Trophoblast cell (in vitro differentiated cells and primary cell): ENCODE data around the gene ARID3A.

Experiments
- DNase-seq, 2 donors: peaks; one replicate each; pipeline ENCODE4 v3.0.0-alpha.2; 2016
- H2AFZ ChIP-seq: 2 replicates; pipeline ENCODE4 v1.6.1; 2013; ENCODE audit warnings: low read length, moderate library complexity, mild to moderate bottlenecking; ENCODE audit not compliant: insufficient read depth, poor library complexity
- H2AK5ac ChIP-seq: 2 replicates; pipeline ENCODE4 v1.6.1; 2013; ENCODE audit warnings: mild to moderate bottlenecking, low read length
- H2BK120ac ChIP-seq: 2 replicates; pipeline ENCODE4 v1.6.1; 2013; ENCODE audit warnings: low read length, mild to moderate bottlenecking, moderate library complexity; ENCODE audit not compliant: insufficient read depth, poor library complexity
- H2BK12ac ChIP-seq: 2 replicates; pipeline ENCODE4 v1.6.1; 2013; ENCODE audit warnings: mild to moderate bottlenecking, low read length, moderate library complexity
- H2BK5ac ChIP-seq: 2 replicates; pipeline ENCODE4 v1.6.1; 2013; ENCODE audit warnings: low read length, low read depth, moderate library complexity, mild to moderate bottlenecking; ENCODE audit not compliant: poor library complexity
- H3K14ac ChIP-seq: 2 replicates; pipeline ENCODE4 v1.6.1; 2013; ENCODE audit warnings: mild to moderate bottlenecking, low read length
- H3K18ac ChIP-seq: 2 replicates; pipeline ENCODE4 v1.6.1; 2013; ENCODE audit warnings: mild to moderate bottlenecking, low read length
- H3K23ac ChIP-seq: 2 replicates; pipeline ENCODE4 v1.6.1; 2013; ENCODE audit warnings: low read length
- H3K27ac ChIP-seq: 2 replicates; pipeline ENCODE4 v1.5.1; 2013; ENCODE audit warnings: low read depth, mild to moderate bottlenecking, inconsistent platforms, low read length, moderate library complexity
- H3K27me3 ChIP-seq: 2 replicates; pipeline ENCODE4 v1.6.1; 2013; ENCODE audit warnings: inconsistent platforms, mild to moderate bottlenecking, low read length, moderate library complexity; ENCODE audit not compliant: insufficient read depth
- H3K36me3 ChIP-seq, 2 experiments: 1 replicate in 1 of 2; 2 replicates in 1 of 2; pipeline ENCODE4 v1.6.1; 2013; ENCODE audit warnings: low read length in 2 of 2, mild to moderate bottlenecking in 2 of 2, moderate library complexity in 1 of 2; ENCODE audit not compliant: insufficient read depth in 2 of 2, control insufficient read depth in 1 of 2
- H3K4ac ChIP-seq: 2 replicates; pipeline ENCODE4 v1.6.1; 2013; ENCODE audit warnings: low read depth, mild to moderate bottlenecking, low read length, moderate library complexity
- H3K4me1 ChIP-seq, 2 experiments: 1 replicate in 1 of 2; 2 replicates in 1 of 2; pipeline ENCODE4 v1.6.1; 2013; ENCODE audit warnings: low read length in 2 of 2, mild to moderate bottlenecking in 2 of 2, moderate library complexity in 1 of 2; ENCODE audit not compliant: insufficient read depth in 2 of 2, control insufficient read depth in 1 of 2
- H3K4me2 ChIP-seq: 2 replicates; pipeline ENCODE4 v1.6.1; 2013; ENCODE audit warnings: inconsistent platforms, mild to moderate bottlenecking, low read length, moderate library complexity
- H3K4me3 ChIP-seq: 2 replicates; pipeline ENCODE4 v1.5.1; 2013; ENCODE audit warnings: mild to moderate bottlenecking, low read depth, low read length, inconsistent platforms
- H3K79me1 ChIP-seq: one replicate; pipeline ENCODE4 v1.6.1; 2013; ENCODE audit warnings: low read length
- H3K79me2 ChIP-seq: 2 replicates; pipeline ENCODE4 v1.6.1; 2013; ENCODE audit warnings: low read length, mild to moderate bottlenecking; ENCODE audit not compliant: control insufficient read depth, insufficient read depth, poor library complexity
- H3K9ac ChIP-seq: 2 replicates; pipeline ENCODE4 v1.6.1; 2013; ENCODE audit warnings: mild to moderate bottlenecking, low read length
- H3K9me3 ChIP-seq: 2 replicates; pipeline ENCODE4 v1.6.1; 2013; ENCODE audit warnings: low read depth, mild to moderate bottlenecking, control low read depth, inconsistent platforms, low read length; ENCODE audit not compliant: insufficient read depth
- H4K12ac ChIP-seq: 2 replicates; pipeline ENCODE4 v1.6.1; 2013; ENCODE audit warnings: low read depth, mild to moderate bottlenecking, low read length, moderate library complexity
- H4K8ac ChIP-seq: 2 replicates; pipeline ENCODE4 v1.6.1; 2013; ENCODE audit warnings: low read depth, mild to moderate bottlenecking, low read length, moderate library complexity
- H4K91ac ChIP-seq: one replicate; pipeline ENCODE4 v1.6.1; 2013; ENCODE audit warnings: low read depth, mild to moderate bottlenecking, low read length, moderate library complexity
- WGBS: extraction: QIAGEN DNeasy Blood & Tissue Kit; methylation state at CpG from one replicate; pipeline ENCODE4 v1.1.7; 2013; ENCODE audit warnings: missing lambda C conversion rate; ENCODE audit not compliant: insufficient read length, insufficient coverage; ENCODE audit errors: extremely low coverage; 5-methylcytosine and 5-hydroxymethylcytosine counted together

The ARID3A gene

DNA sequence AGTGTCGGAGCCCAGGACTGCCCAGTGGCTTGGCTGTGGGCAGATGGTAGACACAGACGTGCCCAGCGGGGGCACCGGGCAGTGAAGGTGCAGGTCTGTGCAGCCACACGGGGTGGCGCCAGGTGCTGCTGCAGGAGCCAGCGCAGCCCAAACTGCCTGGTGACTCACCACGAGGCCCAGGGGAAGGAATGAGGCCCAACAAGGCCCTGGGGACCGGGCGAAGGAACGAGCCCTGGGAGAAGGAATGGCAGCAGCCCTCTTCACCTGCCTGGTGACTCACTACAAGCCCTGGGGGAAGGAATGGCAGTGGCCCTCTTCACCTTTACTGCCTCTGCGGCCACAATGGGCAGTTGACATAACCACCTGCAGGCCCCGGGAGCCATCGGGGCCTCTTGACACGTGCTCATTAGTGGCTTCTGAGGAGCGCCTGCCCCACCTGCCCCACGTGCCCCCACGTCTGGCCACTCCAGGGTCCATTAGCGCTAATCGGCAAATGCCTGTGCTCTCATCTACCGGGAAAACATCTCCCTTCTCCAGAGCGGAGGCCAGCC lies 42.1 kb upstream of the ARID3A start:
- Histone ChIP-seq H3K9me3 (peaks cover 15% of the 10 kb centered on the region), H2BK12ac (peak overlapping the region; percentile 19), H3K4me2 (no peak overlapping the region), H3K4me3 (no peak overlapping the region), H4K8ac (peak overlapping the region; percentile 19), H3K9ac (no peak overlapping the region), H2BK120ac (no peak overlapping the region), H3K18ac (no peak overlapping the region), H4K12ac (no peak overlapping the region), H3K79me2 (peaks cover 2% of the 10 kb centered on the region), H3K36me3 (peaks cover 58 to 63% of the 10 kb centered on the region in 2 experiments), H3K79me1 (peaks cover 8% of the 10 kb centered on the region), H3K14ac (no peak overlapping the region), H3K27me3 (no peaks in the 10 kb centered on the region), H2AK5ac (no peak overlapping the region), H3K4me1 (peaks cover 21 to 27% of the 10 kb centered on the region in 2 experiments), H4K91ac (no peak overlapping the region), H3K23ac (no peak overlapping the region), H3K4ac (no peak overlapping the region), H2BK5ac (no peak overlapping the region), H3K27ac (peak overlapping the region; percentile 1), H2AFZ (no peak overlapping the region)
- WGBS: no CpG with 5 or more reads among the region's 22 CpGs
- peak; percentile 100 for DNase-seq

DNA sequence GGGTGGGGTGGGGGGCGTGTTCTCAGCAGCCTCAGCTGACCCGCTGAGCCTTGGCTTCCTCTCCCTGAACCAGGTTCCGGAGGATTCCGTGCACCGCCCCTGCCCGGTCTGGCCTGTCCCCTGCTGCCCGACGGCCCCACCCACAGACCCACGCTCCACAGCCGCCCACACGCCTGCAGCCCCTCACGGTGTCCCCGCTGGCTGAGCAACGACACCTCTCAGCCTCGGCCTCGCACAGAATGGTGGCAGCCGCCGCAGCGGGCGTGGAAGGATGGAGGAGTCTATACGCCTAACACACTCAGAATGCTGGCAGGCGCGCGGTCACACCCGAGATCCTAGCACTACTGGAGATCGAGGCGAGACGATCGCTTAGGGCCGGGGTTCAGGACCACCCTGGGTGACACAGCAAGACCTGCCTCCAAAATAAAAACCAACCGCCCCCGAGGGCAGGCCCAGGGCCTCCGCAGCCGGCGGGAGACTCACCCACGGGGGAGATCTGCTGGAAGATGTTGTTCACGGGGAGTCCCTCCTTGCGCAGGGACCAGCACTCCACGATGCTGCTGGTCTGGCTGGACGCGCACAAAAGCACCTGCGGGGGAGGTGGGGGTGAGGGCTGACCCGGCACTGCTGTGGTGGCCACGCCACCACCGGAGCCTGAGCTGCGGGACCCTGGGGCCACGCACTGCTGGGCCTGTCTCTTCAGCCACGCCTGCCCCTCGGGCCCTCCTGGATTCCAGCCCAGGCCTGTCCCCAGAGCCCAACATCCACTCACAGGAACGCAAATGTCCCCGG lies 41.2 kb upstream of the ARID3A start:
- H3K4me1 ChIP-seq: peaks cover 21 to 27% of the 10 kb centered on the region in 2 experiments
- peak overlapping the region; percentile 64 for H4K8ac ChIP-seq
- H4K12ac ChIP-seq: no peak overlapping the region
- peak overlapping the region; percentile 81 for H4K91ac ChIP-seq
- H2BK12ac ChIP-seq: peak overlapping the region; percentile 59
- peak overlapping the region; percentile 15 for H2BK120ac ChIP-seq
- H2AK5ac ChIP-seq: peak overlapping the region; percentile 34
- H3K14ac ChIP-seq: peak overlapping the region; percentile 19
- no peak overlapping the region for H2AFZ ChIP-seq
- H3K4me3 ChIP-seq: no peak overlapping the region
- no peak overlapping the region for H3K4me2 ChIP-seq
- peak overlapping the region; percentile 23 for H2BK5ac ChIP-seq
- no CpG with 5 or more reads among the region's 51 CpGs for WGBS
- peak overlapping the region; percentile 16 for H3K4ac ChIP-seq
- H3K79me2 ChIP-seq: peaks cover 2% of the 10 kb centered on the region
- peaks cover 8% of the 10 kb centered on the region for H3K79me1 ChIP-seq
- peaks cover 64 to 65% of the 10 kb centered on the region in 2 experiments for H3K36me3 ChIP-seq
- peak overlapping the region; percentile 68 for H3K27ac ChIP-seq
- H3K9ac ChIP-seq: no peak overlapping the region
- H3K27me3 ChIP-seq: no peaks in the 10 kb centered on the region
- H3K23ac ChIP-seq: no peak overlapping the region
- peak; percentile 95 to 98 for DNase-seq
- peaks cover 15% of the 10 kb centered on the region for H3K9me3 ChIP-seq
- peak overlapping the region; percentile 4 for H3K18ac ChIP-seq

DNA sequence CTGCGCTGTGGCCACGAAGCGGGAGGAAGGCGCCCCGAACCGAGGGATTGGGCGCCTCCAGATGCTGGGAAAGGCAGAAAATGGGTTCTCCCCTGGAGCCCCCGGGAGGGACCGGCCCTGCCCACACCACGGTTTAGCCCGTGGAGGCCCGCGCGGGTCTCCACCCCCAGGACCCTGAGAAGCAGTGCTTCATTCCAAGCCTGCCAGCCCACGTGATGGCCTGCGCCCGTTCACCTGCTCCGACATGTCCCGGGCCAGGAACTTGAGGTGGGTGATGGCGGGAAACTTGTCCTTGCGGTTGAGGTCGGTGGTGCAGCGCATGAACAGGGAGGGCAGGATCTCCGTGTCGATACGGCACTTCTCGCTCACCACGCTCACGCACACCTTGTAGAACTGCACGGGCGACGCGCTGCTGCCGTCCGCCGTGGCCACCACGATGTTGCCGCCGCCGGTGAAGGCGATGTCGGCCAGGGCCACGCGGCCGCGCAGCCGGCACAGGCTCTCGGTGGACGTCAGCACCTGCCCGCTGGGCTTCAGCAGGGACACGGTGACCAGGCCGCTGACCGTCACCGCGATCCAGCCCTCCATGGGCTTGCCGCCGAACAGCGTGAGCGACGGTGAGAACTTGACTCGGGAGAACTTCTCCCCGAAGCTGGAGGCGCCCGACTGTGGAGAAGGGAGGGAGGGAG lies 40.2 kb upstream of the ARID3A start:
- peaks cover 15% of the 10 kb centered on the region for H3K9me3 ChIP-seq
- no peak overlapping the region for H3K27ac ChIP-seq
- peaks cover 21 to 27% of the 10 kb centered on the region in 2 experiments for H3K4me1 ChIP-seq
- peak overlapping the region; percentile 11 for H2AK5ac ChIP-seq
- H3K9ac ChIP-seq: no peak overlapping the region
- H4K12ac ChIP-seq: no peak overlapping the region
- peak overlapping the region; percentile 4 for H2BK12ac ChIP-seq
- peak overlapping the region; percentile 30 for H3K14ac ChIP-seq
- peaks cover 2% of the 10 kb centered on the region for H3K79me2 ChIP-seq
- peaks cover 65 to 67% of the 10 kb centered on the region in 2 experiments for H3K36me3 ChIP-seq
- no peak overlapping the region for H3K4me3 ChIP-seq
- H3K4ac ChIP-seq: no peak overlapping the region
- no peak overlapping the region for H3K23ac ChIP-seq
- no peak overlapping the region for H2AFZ ChIP-seq
- H3K18ac ChIP-seq: peak overlapping the region; percentile 45
- peak in 1 of 2 donors; percentile 34 for DNase-seq
- H2BK5ac ChIP-seq: no peak overlapping the region
- H2BK120ac ChIP-seq: peak overlapping the region; percentile 18
- no peak overlapping the region for H4K8ac ChIP-seq
- no peak overlapping the region for H3K4me2 ChIP-seq
- no CpG with 5 or more reads among the region's 64 CpGs for WGBS
- no peaks in the 10 kb centered on the region for H3K27me3 ChIP-seq
- peaks cover 8% of the 10 kb centered on the region for H3K79me1 ChIP-seq
- H4K91ac ChIP-seq: peak overlapping the region; percentile 58

DNA sequence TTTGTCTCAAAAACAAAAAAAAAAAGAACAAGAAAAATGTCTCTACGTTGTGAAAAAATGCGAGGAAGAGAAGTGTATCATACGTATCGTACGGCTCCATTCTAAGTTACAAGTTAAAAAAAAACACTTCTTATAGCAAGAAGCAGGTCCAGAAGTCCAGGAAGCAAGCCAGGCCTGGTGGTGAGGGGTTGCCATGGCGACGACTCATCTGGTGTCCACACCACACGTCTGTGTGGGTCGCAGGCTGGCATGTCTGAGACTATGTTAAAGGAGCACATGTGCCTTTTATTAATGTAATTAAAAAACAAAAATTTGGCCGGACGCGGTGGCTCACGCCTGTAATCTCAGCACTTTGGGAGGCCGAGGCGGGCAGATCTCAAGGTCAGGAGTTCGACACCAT lies 38.8 kb upstream of the ARID3A start:
- Histone ChIP-seq H2AFZ (no peak overlapping the region), H3K4ac (no peak overlapping the region), H3K23ac (no peak overlapping the region), H3K9ac (no peak overlapping the region), H2BK5ac (no peak overlapping the region), H4K8ac (no peak overlapping the region), H3K36me3 (peaks cover 56 to 58% of the 10 kb centered on the region in 2 experiments), H3K9me3 (peaks cover 9% of the 10 kb centered on the region), H2BK12ac (no peak overlapping the region), H3K14ac (no peak overlapping the region), H2BK120ac (no peak overlapping the region), H3K4me1 (peaks cover 21 to 27% of the 10 kb centered on the region in 2 experiments), H3K79me2 (peaks cover 2% of the 10 kb centered on the region), H2AK5ac (no peak overlapping the region), H3K79me1 (peaks cover 8% of the 10 kb centered on the region), H3K4me3 (no peak overlapping the region), H3K18ac (no peak overlapping the region), H4K12ac (no peak overlapping the region), H3K27me3 (no peaks in the 10 kb centered on the region), H3K27ac (no peak overlapping the region), H3K4me2 (no peak overlapping the region), H4K91ac (no peak overlapping the region)
- DNase-seq: no peak
- no CpG with 5 or more reads among the region's 16 CpGs for WGBS
